HepG2 (cell line): ENCODE measurements around the gene LOXL4. TPM values are rescaled to one million over a fixed set of nuclear protein-coding genes. Genes with fewer than 3 reads are reported as not detected.

Source experiments
- CBFB ChIP-seq: sonication (generic); formaldehyde crosslinking; IDR thresholded peaks from 2 replicates; pipeline ENCODE4 v1.4.0; 2020; ENCODE audit warnings: missing genetic modification reagents
- ETV6 ChIP-seq: sonication (generic); formaldehyde crosslinking; conservative IDR thresholded peaks from 2 replicates; pipeline ENCODE4 v1.4.0; 2020; ENCODE audit warnings: missing genetic modification reagents
- HBP1 ChIP-seq: IDR thresholded peaks from 2 replicates; pipeline ENCODE4 v1.6.1; 2016; ENCODE audit warnings: low read depth, control low read depth
- HMG20B ChIP-seq: conservative IDR thresholded peaks from 2 replicates; pipeline ENCODE4 v1.6.1; 2016; ENCODE audit warnings: missing genetic modification reagents, missing compliant biosample characterization
- ISX ChIP-seq: sonication (generic); formaldehyde crosslinking; conservative IDR thresholded peaks from 2 replicates; pipeline ENCODE4 v1.5.0; 2020; ENCODE audit warnings: missing genetic modification reagents
- NBN ChIP-seq: fragments of 450-650 bp; conservative IDR thresholded peaks from 2 replicates; pipeline ENCODE4 v1.6.1; 2017
- REPIN1 ChIP-seq: sonication (generic); formaldehyde crosslinking; IDR thresholded peaks from 2 replicates; pipeline ENCODE4 v1.8.0; 2022; ENCODE audit warnings: missing genetic modification reagents, low read depth, mild to moderate bottlenecking, borderline replicate concordance
- SNAPC4 ChIP-seq: sonication (generic); formaldehyde crosslinking; IDR thresholded peaks from 2 replicates; pipeline ENCODE4 v1.4.0; 2020; ENCODE audit warnings: mild to moderate bottlenecking, missing genetic modification reagents
- TCF12 ChIP-seq, 2 experiments: fragments of 450-650 bp in 1 of 2; sonication (generic) in 1 of 2; formaldehyde crosslinking in 1 of 2; IDR thresholded peaks; 2 replicates each; pipeline versions ENCODE4 v1.6.1 to v1.8.0; 2017 to 2022; ENCODE audit warnings: antibody characterized with exemption in 1 of 2, mild to moderate bottlenecking in 1 of 2, missing genetic modification reagents in 1 of 2, moderate library complexity in 1 of 2
- TEF ChIP-seq: sonication (generic); formaldehyde crosslinking; IDR thresholded peaks from 2 replicates; pipeline ENCODE4 v1.5.0; 2020; ENCODE audit warnings: missing genetic modification reagents
- THAP9 ChIP-seq: sonication (generic); formaldehyde crosslinking; IDR thresholded peaks from 2 replicates; pipeline ENCODE4; 2020; ENCODE audit warnings: missing genetic modification reagents, mild to moderate bottlenecking, borderline replicate concordance
- U2AF2 ChIP-seq: fragments of 200-400 bp; formaldehyde crosslinking; IDR thresholded peaks from 2 replicates; pipeline ENCODE4 v1.6.1; 2017; ENCODE audit warnings: low read depth, mild to moderate bottlenecking, low read length
- ZNF160 ChIP-seq: sonication (generic); formaldehyde crosslinking; IDR thresholded peaks from 2 replicates; pipeline ENCODE4 v1.8.0; 2022; ENCODE audit warnings: mild to moderate bottlenecking, inconsistent platforms, missing genetic modification reagents
- ZNF263 ChIP-seq: sonication (generic); formaldehyde crosslinking; IDR thresholded peaks from 2 replicates; pipeline ENCODE4 v1.4.0; 2020; ENCODE audit warnings: missing genetic modification reagents
- ZNF484 ChIP-seq: sonication (generic); formaldehyde crosslinking; IDR thresholded peaks from 2 replicates; pipeline ENCODE4 v1.5.1; 2020; ENCODE audit warnings: mild to moderate bottlenecking, low read depth, missing genetic modification reagents, borderline replicate concordance
- ZNF496 ChIP-seq: sonication (generic); formaldehyde crosslinking; IDR thresholded peaks from 2 replicates; pipeline ENCODE4 v1.8.1; 2023; ENCODE audit warnings: mild to moderate bottlenecking, moderate library complexity, missing genetic modification reagents; ENCODE audit not compliant: insufficient replicate concordance
- ZNF562 ChIP-seq: sonication (generic); formaldehyde crosslinking; IDR thresholded peaks from 2 replicates; pipeline ENCODE4 v1.8.0; 2022; ENCODE audit warnings: missing genetic modification reagents, borderline replicate concordance
- ZNF589 ChIP-seq: sonication (generic); formaldehyde crosslinking; conservative IDR thresholded peaks from 2 replicates; pipeline ENCODE4 v1.8.0; 2022; ENCODE audit warnings: mild to moderate bottlenecking, moderate library complexity, missing genetic modification reagents
- ZNF772 ChIP-seq: sonication (generic); formaldehyde crosslinking; IDR thresholded peaks from 2 replicates; pipeline ENCODE4 v1.5.0; 2020; ENCODE audit warnings: mild to moderate bottlenecking, missing genetic modification reagents
- polyA plus RNA-seq, 8 experiments: library from polyadenylated mRNA; depleted of rRNA in 3 of 8; stranded (reverse) in 7 of 8; unstranded in 1 of 8; fragments of >200 nt; fragmentation: Illumina TruSeq in 4 of 8; extraction: Trizol in 4 of 8; gene quantifications; 2 replicates each; pipeline versions ENCODE4 v1.2.1 to v1.2.3, GENCODE V29; 2011 to 2016; ENCODE audit warnings: low read depth in 4 of 8, missing spikeins in 1 of 8, mixed read lengths in 1 of 8; ENCODE audit not compliant: insufficient read depth in 1 of 8
- total RNA-seq, 5 experiments: library from RNA; depleted of rRNA; stranded (reverse); fragments of >200 nt; fragmentation: Illumina TruSeq; extraction: Trizol; gene quantifications; 2 replicates each; pipeline ENCODE4 v1.2.3, GENCODE V29; 2016; ENCODE audit warnings: low read depth in 1 of 5

LOXL4 gene
- total and polyA plus RNA-seq, 2 of the 13 experiments (the other 11 are each of a cell fraction or from before 2014, with no cell fraction given), result 8.8 to 21.1 TPM

- TF ChIP-seq ZNF496 (CRISPR knock-in tag) (no peak), NBN (no peak), REPIN1 (CRISPR knock-in tag) (no peak), SNAPC4 (no peak), U2AF2 (no peak), TEF (CRISPR knock-in tag) (no peak), ISX (CRISPR knock-in tag) (no peak), CBFB (CRISPR knock-in tag) (no peak; the same call in 1 of the 2 replicates), ZNF589 (no peak), TCF12 (IDR thresholded peaks at IDR 0.05) (no peak), TCF12 (CRISPR knock-in tag; IDR thresholded peaks at IDR 0.05) (0 out of 2 replicates have a peak, but pooled peaks have one; percentile 9), HBP1 (CRISPR knock-in tag) (0 out of 2 replicates have a peak, but pooled peaks have one; percentile 21), ETV6 (CRISPR knock-in tag) (no peak), ZNF562 (no peak), THAP9 (no peak), ZNF484 (CRISPR knock-in tag) (no peak), ZNF772 (CRISPR knock-in tag) (no peak), ZNF160 (CRISPR knock-in tag) (no peak), ZNF263 (CRISPR knock-in tag) (peak; percentile 45; the same call in 1 of the 2 replicates), HMG20B (CRISPR knock-in tag) (no peak)
Observed at GRCh38 chr10:98268694-98269431, 869 bp upstream of the LOXL4 start (continued).
